Stimulated activated CD8-positive, alpha-beta memory T cell treated with anti-CD3 and anti-CD28 coated beads, Interleukin-12 subunit alpha, Interleukin-12 subunit beta, amount 100 ng/mL, for 24 hours (primary cell): ENCODE results near the gene DIPK1B.

Source experiments
- DNase-seq: peaks from one replicate; pipeline ENCODE4 v3.0.0-alpha.2; 2020; ENCODE audit errors: extremely low read depth

DIPK1B gene

GRCh38 chr9:136673088-136673974 lies 39.0 kb upstream of the DIPK1B start:
- DNase-seq = no peak

- DNase-seq = no peak
Observed at GRCh38 chr9:136673975-136674785, 38.2 kb upstream of the DIPK1B start.

DNA sequence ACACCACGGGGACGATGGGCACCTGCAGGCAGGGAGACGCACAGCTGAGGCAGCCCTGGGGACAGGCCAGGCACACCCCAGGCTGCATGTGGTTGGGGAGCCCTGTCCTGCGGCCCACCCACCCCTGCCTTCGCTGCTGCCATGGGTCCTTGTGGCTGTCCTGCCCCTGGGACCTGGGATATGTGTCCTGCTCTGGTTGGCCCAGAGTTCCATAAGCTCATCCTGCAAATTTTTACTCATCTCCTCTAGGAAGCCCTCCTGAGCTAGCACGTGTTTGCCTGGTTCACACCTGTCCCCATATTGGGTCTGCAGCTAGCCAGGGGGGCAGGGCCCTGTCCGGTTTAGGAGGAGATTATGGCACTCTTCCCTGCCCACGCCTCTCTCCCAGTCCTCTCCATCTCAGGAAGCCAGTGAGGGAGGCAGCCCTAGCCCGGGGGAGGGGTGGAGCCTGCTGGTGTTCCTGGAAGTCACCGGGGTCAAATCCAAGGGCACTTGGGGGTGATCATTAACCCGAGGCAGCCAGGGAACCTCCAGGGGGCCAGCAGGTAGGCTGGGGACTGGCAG lies 37.5 kb upstream of the DIPK1B start:
- no peak for DNase-seq

DNA sequence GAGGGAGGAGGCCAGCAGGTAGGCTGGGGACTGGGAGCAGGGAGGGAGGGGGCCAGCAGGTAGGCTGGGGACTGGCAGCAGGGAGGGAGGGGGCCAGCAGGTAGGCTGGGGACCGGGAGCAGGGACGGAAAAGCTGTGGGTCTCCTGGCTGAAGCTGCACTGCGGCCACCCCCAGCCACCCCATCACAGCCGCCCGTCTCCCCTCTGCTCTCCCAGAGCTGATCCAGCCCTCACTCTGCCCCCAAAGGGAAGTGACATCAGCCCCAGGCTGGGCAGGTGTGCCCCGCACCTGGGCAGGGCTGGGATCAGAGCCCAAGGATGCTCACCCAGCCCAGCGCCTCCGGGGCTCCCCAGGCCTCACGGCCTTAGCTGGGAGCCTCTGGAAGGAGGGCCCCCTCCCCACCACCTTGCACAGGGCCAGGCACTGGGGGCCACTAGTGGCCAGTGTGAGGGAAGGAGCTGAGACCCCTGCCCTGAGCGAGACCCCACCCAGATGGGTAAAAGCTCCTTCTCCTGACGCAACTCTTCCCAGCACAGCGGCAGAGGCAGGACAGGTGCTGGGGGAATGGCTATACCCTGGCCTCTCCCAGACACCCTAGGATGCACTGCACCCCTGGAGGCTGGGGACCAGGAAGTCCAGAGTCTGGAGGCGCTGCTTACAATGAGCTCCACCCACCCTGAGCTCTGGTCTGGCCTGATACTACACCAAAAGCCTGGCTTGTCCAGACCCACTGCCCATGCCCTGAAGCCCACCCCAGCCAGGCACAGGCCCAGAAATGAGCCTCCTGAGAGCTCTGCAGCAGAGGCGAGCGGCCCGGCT lies 36.7 kb upstream of the DIPK1B start:
- DNase-seq = no peak

DNA sequence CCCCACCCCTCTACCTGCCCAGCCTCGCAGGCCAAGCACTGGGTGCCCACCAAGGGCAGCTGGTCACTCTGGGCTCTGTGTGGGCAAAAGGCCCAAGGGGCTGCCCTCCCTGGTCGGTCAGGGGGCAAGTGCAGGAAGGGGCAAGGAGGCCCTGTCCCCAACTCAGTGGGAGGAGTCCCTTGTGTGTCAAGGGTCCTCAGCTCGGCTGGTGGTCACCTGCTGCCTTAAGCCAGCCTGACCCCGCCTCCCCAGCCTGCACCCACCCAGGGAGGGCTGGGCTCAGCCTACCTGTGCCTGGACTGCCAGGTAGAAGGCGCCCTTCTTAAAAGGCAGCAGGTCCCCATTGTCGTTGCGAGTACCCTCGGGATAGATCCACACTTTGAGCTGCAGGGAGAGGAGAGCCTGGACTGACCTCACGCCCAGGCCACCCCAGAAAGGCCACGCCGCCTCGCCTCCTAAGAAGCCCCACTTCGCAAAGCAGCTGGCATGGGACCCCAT lies 36.0 kb upstream of the DIPK1B start:
- no peak for DNase-seq

DNA sequence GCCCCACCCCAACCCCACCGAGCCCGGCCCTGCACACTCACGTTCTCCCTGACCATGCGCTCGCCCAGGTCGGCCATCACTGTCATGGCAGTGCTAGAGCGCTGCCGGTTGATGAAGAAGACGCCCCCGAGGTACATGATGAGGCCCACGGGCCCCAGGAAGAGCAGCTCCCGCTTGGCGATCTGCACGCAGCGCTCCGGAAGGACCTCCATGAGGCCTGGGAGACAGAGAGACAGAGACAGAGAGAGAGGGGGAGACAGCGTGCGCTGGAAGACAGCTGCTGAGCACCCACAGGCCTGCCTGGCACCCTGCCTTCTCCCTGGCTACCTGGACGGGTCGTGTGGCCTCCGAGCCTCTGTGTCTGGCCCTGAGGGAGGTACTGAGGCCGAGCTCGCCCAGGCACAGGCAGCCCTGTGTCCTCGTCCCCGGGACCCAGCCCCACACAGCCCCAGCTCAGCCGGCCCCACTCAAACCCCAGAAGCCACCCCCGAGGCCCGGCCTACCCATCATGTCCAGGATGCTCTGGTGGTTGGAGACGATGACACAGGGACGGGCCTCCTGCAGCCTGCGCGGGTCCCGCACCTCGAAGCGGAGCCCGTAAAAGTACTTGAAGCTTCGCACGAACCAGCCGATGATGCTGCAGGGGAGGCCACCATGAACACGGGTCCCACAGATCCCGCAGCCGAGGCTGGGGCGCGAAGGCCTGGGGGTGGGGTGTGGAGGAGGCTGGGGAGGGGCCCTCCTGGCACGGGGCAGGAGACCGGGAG lies 35.3 kb upstream of the DIPK1B start:
- DNase-seq = no peak

- no peak for DNase-seq
Observed at GRCh38 chr9:136678034-136678433, 34.3 kb upstream of the DIPK1B start.

DNA sequence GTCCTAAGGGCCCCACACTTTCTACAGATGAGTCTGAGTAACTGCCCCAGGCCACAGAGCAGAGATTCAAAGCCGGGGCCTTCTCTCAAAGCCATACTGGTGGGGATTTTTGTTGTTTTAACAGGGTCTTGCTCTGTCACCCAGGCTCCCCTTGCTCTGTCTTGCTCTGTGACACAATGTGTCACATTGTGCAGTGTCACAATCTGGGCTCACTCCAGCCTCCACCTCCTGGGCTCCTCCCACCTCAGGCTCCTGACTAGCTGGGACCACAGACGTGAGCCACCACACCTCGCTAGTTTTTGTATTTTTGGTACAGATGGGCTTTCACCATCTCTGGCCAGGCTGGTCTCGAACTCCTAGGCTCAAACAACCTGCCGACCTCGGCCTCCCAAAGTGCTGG lies 33.7 kb upstream of the DIPK1B start:
- DNase-seq = no peak

GRCh38 chr9:136679431-136679941 lies 32.9 kb upstream of the DIPK1B start:
- no peak for DNase-seq

DNA sequence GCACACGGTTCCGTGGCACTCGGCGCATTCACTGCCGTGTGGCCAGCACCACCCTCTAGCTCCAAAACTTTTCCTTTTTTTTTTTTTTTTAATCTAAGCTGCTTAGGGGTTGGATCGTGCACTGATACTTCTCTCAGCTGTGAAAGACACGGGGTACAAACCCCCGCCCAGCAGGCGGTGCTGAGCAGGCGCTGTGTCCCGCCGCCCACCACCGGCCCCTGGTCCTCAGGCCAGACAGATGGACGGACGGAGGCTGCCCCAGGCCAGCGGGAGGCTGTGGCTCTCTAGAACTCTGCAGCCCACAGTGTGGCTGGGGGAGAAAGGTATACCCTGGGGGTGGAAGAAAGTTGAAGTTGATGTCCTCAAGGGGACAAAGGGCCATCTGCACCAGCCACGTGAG lies 31.3 kb upstream of the DIPK1B start:
- no peak for DNase-seq

DNA sequence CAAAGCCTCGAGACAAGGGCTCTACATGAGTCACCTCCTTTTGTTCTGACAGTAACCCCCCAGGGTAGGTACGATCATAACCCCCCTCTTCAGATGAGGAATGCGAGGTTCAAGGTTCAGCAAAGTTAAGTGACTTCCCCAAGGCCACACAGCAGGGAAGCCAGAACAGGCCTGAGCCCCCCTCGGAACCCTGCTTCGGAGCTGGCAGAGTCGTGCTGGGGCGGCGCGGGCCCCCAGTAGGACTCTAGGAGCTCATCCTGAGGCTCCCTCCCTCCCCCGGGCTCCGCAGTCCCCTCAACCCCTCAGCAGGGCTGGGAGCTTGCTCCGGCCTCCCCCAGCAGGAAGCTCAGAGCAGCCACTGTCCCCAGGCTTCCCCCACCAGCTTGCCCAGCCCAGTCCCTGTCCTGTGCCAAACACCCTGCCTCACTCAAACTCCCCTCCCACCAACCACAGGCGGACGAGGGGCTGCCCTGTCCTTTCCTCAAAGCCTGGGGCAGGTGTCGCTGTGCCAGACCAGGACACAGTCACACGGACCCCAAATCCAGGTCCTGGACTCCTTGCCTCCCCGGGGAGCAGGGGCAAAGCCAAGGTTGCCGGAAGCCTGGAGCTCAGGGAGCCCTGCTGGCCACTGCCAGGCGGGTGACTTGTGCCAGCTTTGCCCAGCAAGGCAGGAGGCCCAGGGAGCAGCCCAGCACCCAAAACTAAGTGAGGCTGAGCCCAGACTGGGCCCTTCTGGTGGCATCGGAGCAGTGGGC lies 30.2 kb upstream of the DIPK1B start:
- no peak for DNase-seq

GRCh38 chr9:136682710-136683109 lies 29.7 kb upstream of the DIPK1B start:
- no peak for DNase-seq

- no peak for DNase-seq
Observed at GRCh38 chr9:136683173-136683745, 29.1 kb upstream of the DIPK1B start.

DNA sequence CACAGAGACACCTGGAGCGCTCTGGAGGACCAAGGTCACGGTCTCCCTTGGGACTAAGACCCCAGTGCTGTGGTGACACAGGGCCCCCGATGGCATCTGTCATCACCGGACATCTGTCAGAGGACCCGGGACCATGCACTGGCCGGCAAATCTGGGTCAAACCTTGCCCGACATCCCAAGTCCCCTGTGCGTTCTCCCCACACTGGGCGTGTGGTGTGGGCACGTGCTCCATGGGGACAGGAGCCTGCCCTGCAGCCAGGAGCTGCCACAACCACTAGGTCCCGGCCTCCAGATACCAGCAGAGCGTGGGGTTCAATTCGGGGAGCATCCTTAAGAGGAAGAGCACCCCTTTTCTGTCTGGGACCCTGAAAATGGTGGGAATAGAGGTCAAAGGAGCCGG lies 28.6 kb upstream of the DIPK1B start:
- no peak for DNase-seq

GRCh38 chr9:136684339-136684738 lies 28.0 kb upstream of the DIPK1B start:
- no peak for DNase-seq

DNA sequence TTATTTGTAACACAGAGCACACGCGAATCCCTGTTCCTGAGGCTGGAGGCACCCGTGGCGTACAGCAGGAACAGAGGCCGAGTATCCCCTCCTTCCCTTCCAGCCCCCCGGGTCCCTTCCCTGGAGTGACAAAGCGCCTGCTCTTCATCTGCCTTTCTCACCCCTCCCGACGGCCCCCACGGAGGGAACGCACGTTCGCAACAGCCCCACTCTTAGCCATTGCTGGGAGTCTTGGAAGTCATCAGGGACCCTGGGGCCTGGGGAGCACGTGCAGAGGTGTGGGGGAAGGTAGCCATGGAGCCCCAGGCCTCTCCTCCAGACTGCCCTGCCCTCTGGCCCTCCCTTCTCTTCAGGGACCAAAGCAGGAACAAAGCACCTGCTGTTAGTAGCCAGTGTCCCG lies 27.6 kb upstream of the DIPK1B start:
- DNase-seq = no peak

GRCh38 chr9:136685216-136685615 lies 27.2 kb upstream of the DIPK1B start:
- no peak for DNase-seq

GRCh38 chr9:136685790-136686533 lies 26.4 kb upstream of the DIPK1B start:
- no peak for DNase-seq

- no peak for DNase-seq
Observed at GRCh38 chr9:136686534-136686793, 25.9 kb upstream of the DIPK1B start.
